Central memory CD4-positive, alpha-beta T cell (primary cell): Measurements from ENCODE around the gene RANBP1.

Experiments
- DNase-seq: peaks from one replicate; pipeline ENCODE4 v3.0.0; 2022

Gene RANBP1

DNA sequence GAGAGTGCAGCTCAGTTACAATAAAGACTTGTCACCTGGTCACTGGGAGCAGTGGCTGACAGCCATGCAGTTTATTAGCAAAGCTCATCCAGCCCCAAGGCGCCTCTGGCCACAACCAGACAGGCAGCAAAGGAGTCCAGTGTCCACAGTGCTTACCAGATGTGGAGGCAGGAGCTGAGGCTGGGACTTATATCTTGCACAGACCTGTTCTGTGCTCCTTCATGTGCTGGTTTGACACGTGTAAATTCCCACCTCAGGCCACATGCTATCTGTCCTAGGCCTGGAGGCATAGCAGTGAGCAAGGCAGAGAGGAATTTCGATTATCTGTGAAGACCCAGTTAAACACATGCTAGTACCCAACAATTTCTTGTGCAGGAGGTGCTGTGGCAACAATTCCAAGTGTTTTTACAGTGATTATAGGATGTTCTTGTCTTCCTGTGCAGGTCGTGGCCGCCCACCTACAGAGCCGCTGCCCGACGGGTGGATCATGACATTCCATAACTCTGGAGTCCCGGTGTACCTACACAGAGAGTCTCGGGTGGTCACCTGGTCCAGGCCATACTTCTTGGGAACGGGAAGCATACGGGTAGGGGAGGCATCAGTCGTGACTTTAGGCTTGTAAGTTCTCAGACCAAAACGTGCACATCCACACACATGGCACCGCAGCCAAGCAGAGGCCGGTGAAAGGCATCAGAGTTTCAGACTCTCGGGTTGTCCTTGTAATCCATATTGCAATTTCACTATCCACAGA lies 26.5 kb upstream of the RANBP1 start:
- no peak for DNase-seq

DNA sequence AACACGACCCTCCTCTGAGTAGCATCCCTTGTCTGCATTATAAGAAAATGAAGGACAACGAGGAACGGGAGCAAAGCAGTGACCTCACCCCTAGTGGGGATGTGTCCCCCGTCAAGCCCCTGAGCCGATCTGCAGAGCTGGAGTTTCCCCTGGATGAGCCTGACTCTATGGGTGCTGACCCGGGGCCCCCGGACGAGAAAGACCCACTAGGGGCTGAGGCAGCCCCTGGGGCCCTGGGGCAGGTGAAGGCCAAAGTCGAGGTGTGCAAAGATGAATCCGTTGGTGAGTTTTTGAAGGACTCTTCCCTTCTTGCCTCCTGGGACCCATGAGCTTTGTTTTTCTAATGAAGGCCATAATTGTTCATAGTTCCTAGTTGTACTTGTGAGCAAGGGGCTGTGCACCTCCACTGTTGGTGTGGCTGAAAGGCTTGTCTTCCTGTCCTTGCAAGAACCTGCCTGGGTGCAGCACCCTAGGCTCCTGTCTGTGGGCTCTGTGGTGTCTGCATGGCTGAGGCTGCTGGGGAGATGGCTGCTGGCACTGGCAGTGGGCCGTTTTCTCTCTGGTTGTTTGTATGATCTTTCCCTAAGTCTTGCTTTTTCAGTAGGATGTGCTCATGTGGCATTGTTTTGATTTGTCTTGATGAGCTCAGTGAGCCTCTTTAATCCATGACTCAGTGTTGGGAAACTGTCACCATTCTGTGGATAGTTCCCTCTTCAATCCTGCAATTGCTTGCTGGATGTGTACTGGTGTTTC lies 25.8 kb upstream of the RANBP1 start:
- no peak for DNase-seq

DNA sequence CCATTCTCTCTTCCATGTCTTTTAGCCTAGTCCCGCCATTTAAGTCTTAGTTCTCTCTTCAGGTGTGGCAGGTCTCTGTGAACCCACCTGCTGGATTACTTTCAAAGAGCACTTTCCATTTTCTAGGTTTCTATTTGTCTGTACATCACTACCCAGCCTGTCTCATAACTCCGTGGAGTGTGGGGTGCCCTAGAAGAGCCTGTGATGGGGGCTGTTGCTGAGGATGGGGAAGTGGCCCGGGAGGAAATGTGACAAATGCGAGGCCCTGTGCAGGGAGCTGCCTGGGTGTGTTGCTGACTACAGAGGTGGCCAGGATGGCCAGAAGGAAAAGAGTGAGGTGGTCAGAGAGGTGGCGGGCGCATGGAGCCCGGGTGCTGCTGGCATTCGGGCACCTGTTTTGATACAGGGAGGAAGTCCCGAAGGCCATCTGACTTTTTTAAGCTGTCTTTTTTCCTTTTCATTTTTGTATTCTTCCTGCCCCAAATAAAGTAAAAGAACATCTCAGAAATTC lies 25.1 kb upstream of the RANBP1 start:
- no peak for DNase-seq

- no peak for DNase-seq
These were observed 24.0 kb upstream of the RANBP1 start for GRCh38 chr22:20091690-20092476.

DNA sequence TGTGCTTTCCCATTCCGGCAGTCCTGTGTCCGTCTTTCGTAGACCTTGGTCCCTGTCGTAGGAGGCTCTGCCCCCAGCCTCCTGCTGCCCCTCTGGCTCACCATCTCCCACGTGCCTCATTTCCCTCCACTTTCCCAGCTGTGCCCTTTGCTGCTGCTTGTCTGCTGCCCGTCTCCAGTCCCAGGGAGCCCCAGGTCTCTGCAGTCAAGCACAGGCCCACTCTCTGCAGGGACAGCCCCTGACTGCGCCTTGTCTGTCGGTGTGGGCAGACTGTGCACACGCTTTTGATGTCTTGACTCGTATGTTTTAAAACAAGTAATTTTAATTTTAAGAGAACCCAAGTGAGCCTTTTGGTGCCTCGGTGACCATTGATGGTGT lies 23.4 kb upstream of the RANBP1 start:
- DNase-seq, result no peak

DNA sequence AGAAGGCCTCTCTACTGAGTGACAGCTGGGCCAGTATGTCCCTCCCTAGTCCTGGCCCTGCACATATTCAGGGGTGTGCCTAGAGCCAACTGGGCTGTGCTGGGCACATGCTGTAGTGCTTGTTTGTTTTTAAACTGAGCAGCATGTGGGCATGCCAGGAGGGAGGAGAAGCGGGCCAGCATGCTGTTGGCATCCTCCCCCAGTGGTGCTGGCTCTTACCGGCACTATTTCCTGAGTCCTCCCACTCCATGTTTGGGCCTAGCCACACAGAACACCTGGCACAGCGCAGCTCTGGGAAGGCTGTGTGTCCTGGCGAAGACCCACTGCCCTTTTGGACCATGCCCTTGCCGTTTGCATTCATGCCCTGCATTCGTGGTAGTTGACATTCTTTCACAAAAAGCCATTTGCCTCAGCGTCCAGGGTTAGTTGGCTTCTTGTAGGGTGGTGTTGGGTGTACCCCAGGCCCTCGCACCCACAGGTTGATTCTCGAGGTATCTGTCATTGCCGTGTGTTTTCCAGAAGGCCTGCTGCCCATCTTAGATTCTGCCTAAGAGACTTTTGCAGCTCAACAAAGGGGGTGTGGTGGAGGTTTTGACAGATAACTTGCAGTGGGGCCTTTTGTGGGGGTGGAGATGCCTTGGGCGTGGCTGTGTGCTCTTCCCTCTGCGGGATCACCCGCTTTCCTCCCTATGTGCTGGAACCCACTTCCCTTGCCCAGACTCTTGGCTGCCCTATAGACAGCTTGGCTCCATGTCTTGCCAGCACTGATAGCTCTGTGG lies 22.3 kb upstream of the RANBP1 start:
- no peak for DNase-seq

GRCh38 chr22:20094197-20094807 lies 21.6 kb upstream of the RANBP1 start:
- no peak for DNase-seq

DNA sequence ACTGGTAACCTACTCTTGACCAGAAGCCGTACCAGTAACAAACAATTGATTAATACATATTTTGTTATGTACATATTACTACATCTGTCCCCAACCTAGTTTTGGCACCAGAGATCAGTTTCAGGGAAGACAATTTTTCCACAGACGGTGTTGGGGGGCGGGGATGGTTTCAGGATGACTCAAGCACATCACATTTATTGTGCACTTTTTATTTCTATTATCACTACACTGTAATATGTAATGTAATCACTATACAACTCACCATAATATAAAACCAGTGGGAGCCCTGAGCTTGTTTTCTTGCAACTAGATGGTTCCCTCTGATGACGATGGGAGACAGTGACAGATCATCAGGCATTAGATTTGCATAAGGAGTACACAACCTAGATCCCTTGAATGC lies 20.4 kb upstream of the RANBP1 start:
- no peak for DNase-seq

GRCh38 chr22:20096574-20097420 lies 19.1 kb upstream of the RANBP1 start:
- DNase-seq, result no peak

GRCh38 chr22:20099099-20099711 lies 16.7 kb upstream of the RANBP1 start:
- DNase-seq, result no peak

GRCh38 chr22:20101638-20102037 lies 14.3 kb upstream of the RANBP1 start:
- no peak for DNase-seq

DNA sequence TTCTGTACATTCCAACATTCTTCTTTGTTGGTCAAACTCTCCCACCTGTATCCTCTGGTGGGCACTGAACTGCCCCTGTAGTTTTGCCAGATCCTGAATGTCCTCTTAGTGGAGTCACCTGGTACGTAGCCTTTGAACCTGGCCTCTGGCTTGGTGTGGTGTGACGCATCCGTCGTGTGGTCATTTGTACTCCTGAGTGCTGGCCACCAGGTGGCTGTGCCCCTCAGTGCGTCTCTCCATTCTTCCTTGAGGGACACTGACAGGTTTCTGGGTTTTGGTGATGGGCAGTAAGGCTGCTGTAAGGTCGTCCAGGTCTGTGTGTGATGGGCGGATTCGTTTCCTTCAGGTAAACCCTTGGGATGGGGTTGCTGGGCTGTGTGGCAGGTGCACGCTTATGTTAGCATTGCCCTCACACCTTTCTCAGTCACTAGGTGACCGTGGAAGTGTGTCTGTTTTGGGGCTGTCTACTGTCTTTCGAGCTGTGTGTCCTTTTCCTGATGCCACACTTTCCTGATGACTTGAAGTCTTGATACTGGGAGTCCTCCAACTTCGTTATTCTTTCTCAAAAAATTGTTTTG lies 13.6 kb upstream of the RANBP1 start:
- DNase-seq, result no peak

DNA sequence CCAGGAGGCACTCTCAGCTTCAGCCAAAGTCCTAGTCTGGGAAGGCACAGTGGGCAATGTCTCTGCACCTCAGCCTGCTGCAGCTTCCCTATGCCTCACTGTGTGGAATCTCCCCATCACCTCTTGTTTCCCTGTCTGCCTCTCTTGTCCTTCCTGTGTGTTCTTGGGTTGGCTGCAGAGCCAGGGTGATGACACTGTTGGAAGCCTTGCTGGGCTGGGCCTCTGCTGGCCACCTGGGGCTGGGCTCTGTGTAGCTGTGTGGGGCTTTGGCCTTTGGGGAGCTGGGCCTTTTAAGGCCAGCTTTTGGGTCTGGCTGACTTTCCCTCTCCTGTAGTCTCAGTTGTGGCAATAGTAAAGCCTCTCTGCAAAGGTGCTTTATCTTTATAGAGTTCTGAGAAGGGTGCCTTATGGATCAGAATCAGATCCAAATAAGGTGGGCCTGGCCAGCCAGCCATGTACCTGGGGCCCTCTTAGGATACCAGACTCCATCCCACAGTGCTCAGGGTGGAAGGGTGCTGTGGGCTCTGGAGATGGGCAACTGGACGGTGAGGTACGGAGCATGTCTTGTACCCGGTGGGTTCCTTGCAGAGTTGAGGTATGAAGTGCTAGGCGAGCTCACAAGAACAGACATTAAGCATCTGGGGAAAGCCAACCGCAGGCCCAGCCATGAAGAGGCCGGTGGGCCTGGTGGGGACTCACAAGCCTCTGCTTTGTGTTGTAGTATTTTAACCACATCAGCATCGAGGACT lies 10.3 kb upstream of the RANBP1 start:
- DNase-seq, result no peak

DNA sequence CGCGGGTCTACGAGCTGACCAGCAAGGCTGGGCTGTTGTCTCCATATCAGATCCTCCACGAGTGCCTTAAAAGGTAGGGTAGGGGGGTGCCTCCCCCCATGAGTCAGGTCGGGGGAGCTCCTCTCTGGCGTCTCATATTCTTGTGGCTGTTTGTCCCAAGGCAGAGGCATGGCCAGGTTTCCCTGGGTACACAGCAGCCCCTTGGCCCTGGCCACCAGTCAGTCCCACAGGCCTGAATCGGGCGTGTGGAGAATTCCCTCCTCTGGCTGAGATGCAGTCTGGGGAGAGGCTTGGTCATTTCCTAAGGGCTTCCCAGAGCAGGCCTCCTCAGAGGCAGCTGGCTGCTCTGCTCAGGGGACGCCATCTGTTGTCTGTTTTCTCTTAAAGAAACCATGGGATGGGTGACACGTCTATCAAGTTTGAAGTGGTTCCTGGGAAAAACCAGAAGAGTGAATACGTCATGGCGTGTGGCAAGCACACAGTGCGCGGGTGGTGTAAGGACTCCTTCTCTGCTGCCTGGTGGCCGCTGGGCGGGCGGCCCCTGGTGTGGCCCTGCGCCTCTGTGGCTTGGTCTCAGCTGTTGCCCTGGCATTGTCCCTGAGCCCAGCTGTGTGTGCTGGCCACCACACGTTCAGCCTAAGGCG lies 9.6 kb upstream of the RANBP1 start:
- DNase-seq, result no peak

DNA sequence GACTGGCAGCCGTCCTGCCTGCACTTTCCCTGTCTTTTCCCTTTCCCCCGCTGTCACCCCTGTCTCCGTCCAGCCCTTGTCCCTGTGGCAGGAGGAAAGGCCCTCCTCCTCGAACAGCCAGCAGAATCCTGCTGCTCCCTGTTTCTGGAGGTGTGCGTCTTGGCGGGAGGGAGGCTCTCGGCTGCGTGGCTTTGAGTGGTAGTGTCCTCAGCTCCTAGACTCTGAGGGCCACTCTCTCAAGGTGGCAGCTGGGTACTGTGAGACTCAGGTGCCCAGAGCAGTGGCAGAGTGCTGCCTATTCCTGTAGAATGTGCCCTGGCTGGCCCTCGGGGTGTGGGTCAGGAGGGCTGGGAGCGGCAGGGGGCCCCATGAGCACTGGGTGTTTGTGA lies 9.1 kb upstream of the RANBP1 start:
- no peak for DNase-seq

DNA sequence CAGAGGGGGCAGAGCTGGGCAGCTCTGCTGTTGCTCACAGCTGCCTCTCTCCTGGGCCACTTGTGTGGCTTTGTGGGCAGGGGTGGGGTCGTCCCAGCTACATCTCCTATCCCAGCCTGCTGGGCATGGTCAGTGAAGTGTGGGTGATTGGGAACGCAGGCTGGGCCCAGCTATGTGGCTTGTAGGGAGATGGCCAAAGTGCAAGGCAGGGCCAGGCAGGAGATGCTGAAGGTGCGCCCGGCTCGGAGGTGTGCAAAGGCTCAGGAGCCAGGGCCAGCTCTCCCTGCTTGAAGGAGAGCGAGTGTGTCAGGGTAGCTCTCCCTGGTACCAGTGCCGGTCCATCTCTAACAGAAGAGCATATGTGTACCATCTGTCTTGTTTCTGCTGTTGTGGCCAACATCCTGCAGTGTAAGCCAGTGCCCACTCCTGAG lies 8.4 kb upstream of the RANBP1 start:
- no peak for DNase-seq

- no peak for DNase-seq
These were observed 7.8 kb upstream of the RANBP1 start for GRCh38 chr22:20107951-20108756.

DNA sequence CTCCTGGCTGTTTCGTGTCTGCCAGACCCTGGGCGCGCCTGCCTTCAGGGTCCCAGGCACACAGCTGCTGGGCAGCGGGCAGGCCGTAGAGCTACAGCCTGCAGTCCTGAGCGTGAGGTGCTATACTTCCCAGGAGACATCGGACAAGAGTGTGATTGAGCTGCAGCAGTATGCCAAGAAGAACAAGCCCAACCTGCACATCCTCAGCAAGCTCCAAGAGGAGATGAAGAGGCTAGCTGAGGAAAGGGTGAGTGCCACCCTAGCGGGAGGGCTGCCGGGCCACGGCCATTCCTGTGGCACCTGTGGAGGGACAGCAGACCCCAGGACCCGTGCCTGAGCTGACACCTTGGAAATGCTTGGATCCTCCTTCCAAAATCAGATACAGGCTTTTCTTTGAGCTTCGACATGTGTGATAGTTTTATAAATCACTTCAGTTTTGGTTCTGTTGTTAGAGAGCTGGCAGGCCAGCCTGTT lies 7.1 kb upstream of the RANBP1 start:
- DNase-seq, result no peak
